PC-3 (cell line): Measurements from ENCODE around the gene ASXL2. TPM values are rescaled to one million over a fixed set of nuclear protein-coding genes. Genes with fewer than 3 reads are reported as not detected.

Source experiments
- ATAC-seq: fragments of 200-7000 bp; cut with Tn5 transposase; 2 replicates; pipeline ENCODE4 v1.9.1; 2020; ENCODE audit warnings: mild to moderate bottlenecking, moderate library complexity
- BruUV-seq: library from RNA; stranded (reverse); fragments of 400-500 nt; replicated peaks from 2 replicates; lab custom pipeline; 2021; lab: Mats Ljungman, UMichigan
- CTCF ChIA-PET: fragments of 300-600 bp; sonication (Branson Sonifier 250); formaldehyde crosslinking; loops from one replicate; lab custom pipeline; 2022; ENCODE audit warnings: antibody characterized with exemption; lab: Charles Lee
- POLR2A ChIA-PET: fragments of 300-600 bp; sonication (Branson Sonifier 250); formaldehyde crosslinking; loops from one replicate; lab custom pipeline; 2022; ENCODE audit warnings: antibody characterized with exemption; ENCODE audit not compliant: unreplicated experiment; lab: Charles Lee
- DNase-seq: peaks from one replicate; pipeline ENCODE4 v3.0.0-alpha.2; 2015
- H2AFZ ChIP-seq: fragments of 300-600 bp; sonication (generic); 2 replicates; pipeline ENCODE4 v1.6.0; 2016; ENCODE audit warnings: antibody characterized with exemption, low read length
- H3F3A ChIP-seq: fragments of 300-600 bp; sonication (generic); one replicate; pipeline ENCODE4 v1.6.0; 2017; ENCODE audit warnings: antibody characterized with exemption, low read length, control low read depth, mild to moderate bottlenecking; ENCODE audit not compliant: unreplicated experiment
- H3K27ac ChIP-seq: fragments of 300-600 bp; sonication (generic); 2 replicates; pipeline ENCODE4 v1.5.1; 2016; ENCODE audit warnings: mild to moderate bottlenecking, low read length
- H3K27me3 ChIP-seq: fragments of 300-600 bp; sonication (generic); 2 replicates; pipeline ENCODE4 v1.6.1; 2016; ENCODE audit warnings: low read length, mixed read lengths
- H3K36me3 ChIP-seq: fragments of 300-600 bp; sonication (generic); 2 replicates; pipeline ENCODE4 v1.6.1; 2016; ENCODE audit warnings: low read depth, mixed run types, low read length, mixed read lengths
- H3K4me1 ChIP-seq: fragments of 300-600 bp; sonication (generic); 2 replicates; pipeline ENCODE4 v1.5.1; 2016; ENCODE audit warnings: low read length; ENCODE audit not compliant: insufficient read depth
- H3K4me2 ChIP-seq: fragments of 300-600 bp; sonication (generic); 2 replicates; pipeline ENCODE4 v1.6.0; 2016; ENCODE audit warnings: low read length
- H3K4me3 ChIP-seq: fragments of 300-600 bp; sonication (generic); 2 replicates; pipeline ENCODE4 v1.5.1; 2016; ENCODE audit warnings: mild to moderate bottlenecking, low read length, mixed read lengths
- H3K79me2 ChIP-seq: fragments of 300-600 bp; sonication (generic); 2 replicates; pipeline ENCODE4 v1.6.1; 2017; ENCODE audit warnings: low read length, mixed read lengths
- H3K9ac ChIP-seq: fragments of 300-600 bp; sonication (generic); 2 replicates; pipeline ENCODE4 v1.6.0; 2016; ENCODE audit warnings: mild to moderate bottlenecking, low read length
- H3K9me2 ChIP-seq: fragments of 300-600 bp; sonication (generic); replicated peaks from 2 replicates; pipeline ENCODE4 v1.6.1; 2016; ENCODE audit warnings: mixed run types, low read length, mixed read lengths
- H3K9me3 ChIP-seq: fragments of 300-600 bp; sonication (generic); 2 replicates; pipeline ENCODE4 v1.6.1; 2016; ENCODE audit warnings: low read length, mixed read lengths
- H4K20me1 ChIP-seq: fragments of 300-600 bp; sonication (generic); 2 replicates; pipeline ENCODE4 v1.6.1; 2016; ENCODE audit warnings: low read length, mixed read lengths
- CTCF ChIP-seq: fragments of 300-600 bp; sonication (generic); conservative IDR thresholded peaks from 2 replicates; pipeline ENCODE4 v1.5.1; 2017; ENCODE audit warnings: antibody characterized with exemption, low read depth, mild to moderate bottlenecking, low read length
- EZH2 ChIP-seq: fragments of 300-600 bp; sonication (generic); IDR thresholded peaks from one replicate; pipeline ENCODE4 v1.6.1; 2017; ENCODE audit warnings: antibody characterized with exemption, mild to moderate bottlenecking, low read length; ENCODE audit not compliant: unreplicated experiment
- EZH2phosphoT487 ChIP-seq: fragments of 300-600 bp; sonication (generic); IDR thresholded peaks from 2 replicates; pipeline ENCODE4 v1.6.1; 2018; ENCODE audit warnings: mild to moderate bottlenecking, antibody characterized with exemption, low read length, borderline replicate concordance
- intact Hi-C: fragments of 100-400 bp; cut with micrococcal nuclease; formaldehyde crosslinking; loops from 2 replicates; pipeline ENCODE4 v1.9.0; 2023
- total RNA-seq: library from RNA; depleted of rRNA; stranded (reverse); fragments of >200 nt; gene quantifications from 2 replicates; pipeline ENCODE4 v1.2.3, GENCODE V29; 2014

ASXL2 gene
- total RNA-seq, 1 experiment from 2014 or later: 11.5 TPM

DNA sequence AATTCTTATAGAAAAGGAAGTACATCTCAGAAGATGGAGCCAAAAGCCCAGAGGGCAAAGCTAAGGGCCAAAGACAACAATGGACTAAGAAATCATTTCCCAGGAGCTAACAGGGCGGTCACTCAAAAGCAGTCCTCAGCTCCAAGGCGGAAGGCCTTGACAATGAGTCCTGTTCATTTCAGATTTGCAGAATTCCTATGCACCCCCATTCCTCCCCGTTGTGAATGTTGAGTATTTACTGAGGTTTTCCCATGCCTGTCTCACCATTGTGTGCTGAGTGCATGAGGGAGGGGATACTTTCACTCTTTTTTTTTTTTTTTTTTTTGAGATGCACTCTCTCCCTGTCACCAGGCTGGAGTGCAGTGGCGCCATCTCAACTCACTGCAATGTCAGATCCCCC, 186.1 kb downstream of the ASXL2 start:
- H3K27ac ChIP-seq: no peak overlapping the region
- intact Hi-C loops: no loop called here

GRCh38 chr2:25690058-25690457, 188.2 kb downstream of the ASXL2 start:
- no peaks in the 10 kb centered on the region for H3K9me3 ChIP-seq
- POLR2A ChIA-PET: no interaction called here
- no peaks in the 10 kb centered on the region for H3K36me3 ChIP-seq
- H2AFZ ChIP-seq: no peak overlapping the region
- H3K4me1 ChIP-seq: no peaks in the 10 kb centered on the region; the same call in 1 of the 2 replicates
- no peak overlapping the region for H3K27ac ChIP-seq
- no peaks in the 10 kb centered on the region for H4K20me1 ChIP-seq
- no peak overlapping the region for H3K4me2 ChIP-seq
- H3K79me2 ChIP-seq: no peaks in the 10 kb centered on the region
- no peak overlapping the region for H3K4me3 ChIP-seq
- BruUV-seq: no TSS peak
- DNase-seq: peak; percentile 56
- TF ChIP-seq EZH2phosphoT487: no peak
- TF ChIP-seq CTCF: no peak
- TF ChIP-seq EZH2: no peak
- peak; percentile 45 for ATAC-seq
- no peaks in the 10 kb centered on the region for H3K9me2 ChIP-seq
- intact Hi-C loops: no loop called here
- no peak overlapping the region for H3K9ac ChIP-seq
- CTCF ChIA-PET: no interaction called here
- H3F3A ChIP-seq: no peaks in the 10 kb centered on the region
- no peaks in the 10 kb centered on the region for H3K27me3 ChIP-seq

More for the DNA sequence above, 186.1 kb downstream of the ASXL2 start:
- CTCF ChIA-PET: interaction anchor here (0.6 to 1.0 kb wide), 3 partner anchors 27 to 85 kb away, joined by 3 read pairs; no protein-coding TSS in a partner anchor
- Histone ChIP-seq H3K79me2 (no peaks in the 10 kb centered on the region), H4K20me1 (no peaks in the 10 kb centered on the region), H3K4me3 (no peak overlapping the region), H3F3A (no peaks in the 10 kb centered on the region), H3K4me1 (no peaks in the 10 kb centered on the region; the same call in 1 of the 2 replicates), H3K4me2 (no peak overlapping the region), H3K9ac (no peak overlapping the region), H3K9me3 (no peaks in the 10 kb centered on the region), H3K27me3 (no peaks in the 10 kb centered on the region), H3K9me2 (no peaks in the 10 kb centered on the region), H2AFZ (no peak overlapping the region), H3K36me3 (no peaks in the 10 kb centered on the region)
- ATAC-seq: peak; percentile 59
- DNase-seq: peak; percentile 79
- no TSS peak for BruUV-seq
- no peak for TF ChIP-seq EZH2
- TF ChIP-seq EZH2phosphoT487: no peak
- TF ChIP-seq CTCF: no peak
- POLR2A ChIA-PET: interaction anchor here (0.7 kb wide), 1 partner anchor 72 kb away, joined by 32 read pairs; no protein-coding TSS in a partner anchor

DNA sequence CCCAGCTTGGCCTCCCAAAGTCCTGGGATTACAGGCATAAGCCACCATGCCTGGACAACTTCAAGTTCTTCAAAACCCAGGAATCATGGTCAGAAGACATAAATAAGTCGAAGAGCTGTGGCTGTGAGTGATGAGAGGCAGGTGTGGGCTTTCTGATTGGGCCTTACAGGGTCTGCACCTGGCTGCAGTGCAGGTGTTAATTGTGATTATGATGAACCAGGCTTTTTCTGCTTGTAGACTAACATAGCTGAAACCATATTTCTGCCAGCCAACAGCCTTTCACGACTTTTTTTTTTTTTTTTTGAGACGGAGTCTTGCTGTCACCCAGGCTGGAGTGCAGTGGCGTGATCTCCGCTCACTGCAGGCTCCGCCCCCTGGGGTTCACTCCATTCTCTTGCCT, 190.1 kb downstream of the ASXL2 start:
- no peak for DNase-seq
- no TSS peak for BruUV-seq
- CTCF ChIA-PET: no interaction called here

More for the DNA sequence above, 190.1 kb downstream of the ASXL2 start:
- Histone ChIP-seq H3K36me3 (no peaks in the 10 kb centered on the region), H3K9me2 (no peaks in the 10 kb centered on the region), H3F3A (no peaks in the 10 kb centered on the region), H2AFZ (no peak overlapping the region), H3K9me3 (no peaks in the 10 kb centered on the region), H3K4me2 (no peak overlapping the region), H3K4me1 (peaks cover 7% of the 10 kb centered on the region), H3K4me3 (no peak overlapping the region), H3K27me3 (no peaks in the 10 kb centered on the region), H3K79me2 (no peaks in the 10 kb centered on the region), H3K9ac (no peak overlapping the region), H3K27ac (no peak overlapping the region), H4K20me1 (no peaks in the 10 kb centered on the region)
- POLR2A ChIA-PET: no interaction called here
- no peak for ATAC-seq
- TF ChIP-seq EZH2 (no peak), EZH2phosphoT487 (no peak), CTCF (no peak)
- intact Hi-C loops: no loop called here
